HepG2 (cell line): ENCODE measurements around the gene HLA-DRA. TPM values are rescaled to one million over a fixed set of nuclear protein-coding genes. Genes with fewer than 3 reads are reported as not detected.

ENCODE experiments used
- ATAC-seq: fragments of 200-7000 bp; cut with Tn5 transposase; 3 replicates; pipeline ENCODE4 v1.9.1; 2020; ENCODE audit warnings: mild to moderate bottlenecking, moderate library complexity
- BruUV-seq: library from RNA; stranded (reverse); fragments of 400-500 nt; replicated peaks from 2 replicates; lab custom pipeline; 2021; lab: Mats Ljungman, UMichigan
- CTCF ChIA-PET: fragments of 300-600 bp; formaldehyde crosslinking; extraction: SDS; loops from one replicate; lab custom pipeline; 2021; ENCODE audit warnings: low total read pairs, inconsistent platforms, low intra/inter-chr PET ratio; lab: Yijun Ruan, JAX
- POLR2A ChIA-PET: fragments of 350-600 bp; sonication (Branson Sonifier 250); formaldehyde crosslinking; loops from one replicate; lab custom pipeline; 2020; ENCODE audit warnings: antibody characterized with exemption, inconsistent platforms; lab: Yijun Ruan, JAX
- DNase-seq: peaks from one replicate; pipeline ENCODE4 v3.0.0-alpha.2; 2015; ENCODE audit warnings: low spot score
- FAIRE-seq: peaks from 3 replicates; lab custom pipeline; 2011; peaks lifted over from hg19 to GRCh38; lab: Jason Lieb, UNC
- H2AFZ ChIP-seq: one replicate; pipeline ENCODE4 v1.6.1; 2011; ENCODE audit warnings: low read length, inconsistent platforms
- H3K27ac ChIP-seq: fragments of 300-600 bp; 3 replicates; pipeline ENCODE4 v1.8.0; 2011; ENCODE audit warnings: mixed run types, mild to moderate bottlenecking, mixed read lengths, low read length, inconsistent platforms; ENCODE audit not compliant: insufficient read depth; ENCODE audit errors: extremely low read length
- H3K27me3 ChIP-seq, 2 experiments: fragments of 200-600 bp in 1 of 2; 2 replicates in 1 of 2; 3 replicates in 1 of 2; pipeline versions ENCODE4 v1.6.0 to v1.8.0; 2011; ENCODE audit warnings: low read length in 2 of 2, mild to moderate bottlenecking in 2 of 2, moderate library complexity in 2 of 2, inconsistent platforms in 1 of 2; ENCODE audit not compliant: insufficient read depth in 2 of 2, control insufficient read depth in 1 of 2
- H3K36me3 ChIP-seq, 2 experiments: fragments of 200-600 bp in 1 of 2; replicated peaks in 1 of 2; 2 replicates in 1 of 2; 3 replicates in 1 of 2; pipeline versions ENCODE4 v1.5.1 to v1.8.0; 2011; ENCODE audit warnings: low read length in 2 of 2, inconsistent platforms in 1 of 2; ENCODE audit not compliant: insufficient read depth in 2 of 2, control insufficient read depth in 1 of 2
- H3K4me1 ChIP-seq: 2 replicates; pipeline ENCODE4 v1.5.1; 2012; ENCODE audit warnings: low read length, inconsistent platforms; ENCODE audit not compliant: insufficient read depth
- H3K4me2 ChIP-seq: 2 replicates; pipeline ENCODE4 v1.6.0; 2011; ENCODE audit warnings: low read depth, low read length, inconsistent platforms
- H3K4me3 ChIP-seq, 3 experiments: fragments of 200-600 bp in 1 of 3; sonication (generic), shearing (Covaris generic) in 1 of 3; replicated peaks in 1 of 3; 2 replicates each; pipeline ENCODE4 v1.5.1; 2011 to 2016; ENCODE audit warnings: low read length in 3 of 3, inconsistent platforms in 2 of 3, low read depth in 2 of 3, mild to moderate bottlenecking in 2 of 3, control low read depth in 1 of 3, mixed read lengths in 1 of 3; ENCODE audit not compliant: insufficient read depth in 1 of 3
- H3K79me2 ChIP-seq: one replicate; pipeline ENCODE4 v1.6.1; 2011; ENCODE audit warnings: low read length, inconsistent platforms; ENCODE audit not compliant: insufficient read depth
- H3K9ac ChIP-seq: 2 replicates; pipeline ENCODE4 v1.6.0; 2011; ENCODE audit warnings: mild to moderate bottlenecking, low read depth, low read length, inconsistent platforms; ENCODE audit not compliant: insufficient read depth
- H3K9me3 ChIP-seq: 2 replicates; pipeline ENCODE4 v1.5.1; 2012; ENCODE audit warnings: mild to moderate bottlenecking, low read length
- H4K20me1 ChIP-seq: 2 replicates; pipeline ENCODE4 v1.6.0; 2011; ENCODE audit warnings: inconsistent platforms, mild to moderate bottlenecking, low read length, moderate library complexity; ENCODE audit not compliant: insufficient read depth
- ATF7-NPFF ChIP-seq: sonication (generic); formaldehyde crosslinking; IDR thresholded peaks from 2 replicates; pipeline ENCODE4 v1.8.1; 2023; ENCODE audit warnings: mild to moderate bottlenecking, low read depth, missing genetic modification reagents, moderate library complexity
- GZF1 ChIP-seq: sonication (generic); formaldehyde crosslinking; IDR thresholded peaks from 2 replicates; pipeline ENCODE4 v1.5.1; 2020; ENCODE audit warnings: mild to moderate bottlenecking, missing genetic modification reagents
- RORA ChIP-seq: sonication (generic); formaldehyde crosslinking; IDR thresholded peaks from 2 replicates; pipeline ENCODE4 v1.5.0; 2020; ENCODE audit warnings: mild to moderate bottlenecking, missing genetic modification reagents, moderate library complexity
- ZBTB7B ChIP-seq: sonication (generic); formaldehyde crosslinking; IDR thresholded peaks from 2 replicates; pipeline ENCODE4 v1.4.0; 2020; ENCODE audit warnings: missing genetic modification reagents
- ZNF138 ChIP-seq: sonication (generic); formaldehyde crosslinking; IDR thresholded peaks from 2 replicates; pipeline ENCODE4 v1.5.0; 2020; ENCODE audit warnings: mild to moderate bottlenecking, low read depth, missing genetic modification reagents
- ZNF431 ChIP-seq: sonication (generic); formaldehyde crosslinking; IDR thresholded peaks from 2 replicates; pipeline ENCODE4 v1.9.0; 2022; ENCODE audit warnings: missing genetic modification reagents, low read depth, mild to moderate bottlenecking, borderline replicate concordance
- ZNF773 ChIP-seq: sonication (generic); formaldehyde crosslinking; IDR thresholded peaks from 2 replicates; pipeline ENCODE4 v1.4.0; 2020; ENCODE audit warnings: missing genetic modification reagents, borderline replicate concordance
- ZNF781 ChIP-seq: sonication (generic); formaldehyde crosslinking; IDR thresholded peaks from 2 replicates; pipeline ENCODE4 v1.5.1; 2020; ENCODE audit warnings: borderline replicate concordance, mild to moderate bottlenecking, missing genetic modification reagents; ENCODE audit errors: not compliant biosample characterization
- WGBS: methylation state at CpG from one replicate; pipeline ENCODE4 v1.1.6; 2017; ENCODE audit warnings: low lambda C conversion rate; 5-methylcytosine and 5-hydroxymethylcytosine counted together
- in situ Hi-C: cut with HindIII; loops from 2 replicates; pipeline ENCODE4 v1.10.0; 2017; ENCODE audit warnings: low pct_unique_long_range_greater_than_20kb; ENCODE audit not compliant: extremely low pct_ligation_motif_present
- intact Hi-C: fragments of 100-400 bp; cut with micrococcal nuclease; formaldehyde crosslinking; loops from one replicate; pipeline ENCODE4 v1.10.0; 2022; ENCODE audit not compliant: unreplicated experiment
- polyA plus RNA-seq, 8 experiments: library from polyadenylated mRNA; depleted of rRNA in 3 of 8; stranded (reverse) in 7 of 8; unstranded in 1 of 8; fragments of >200 nt; fragmentation: Illumina TruSeq in 4 of 8; extraction: Trizol in 4 of 8; gene quantifications; 2 replicates each; pipeline versions ENCODE4 v1.2.1 to v1.2.3, GENCODE V29; 2011 to 2016; ENCODE audit warnings: low read depth in 4 of 8, missing spikeins in 1 of 8, mixed read lengths in 1 of 8; ENCODE audit not compliant: insufficient read depth in 1 of 8
- total RNA-seq, 5 experiments: library from RNA; depleted of rRNA; stranded (reverse); fragments of >200 nt; fragmentation: Illumina TruSeq; extraction: Trizol; gene quantifications; 2 replicates each; pipeline ENCODE4 v1.2.3, GENCODE V29; 2016; ENCODE audit warnings: low read depth in 1 of 5
- TF ChIP-seq, protein P1 (sequence below): sonication (generic); formaldehyde crosslinking; IDR thresholded peaks from 2 replicates; pipeline ENCODE4 v1.5.1; 2020; ENCODE audit warnings: missing genetic modification reagents, mild to moderate bottlenecking, borderline replicate concordance
- TF ChIP-seq, protein P2 (sequence below): sonication (generic); formaldehyde crosslinking; IDR thresholded peaks from 2 replicates; pipeline ENCODE4 v1.5.0; 2020; ENCODE audit warnings: mild to moderate bottlenecking, missing genetic modification reagents

The HLA-DRA gene
- total and polyA plus RNA-seq, 2 of the 13 experiments (the other 11 are each of a cell fraction or from before 2014, with no cell fraction given): not detected

DNA sequence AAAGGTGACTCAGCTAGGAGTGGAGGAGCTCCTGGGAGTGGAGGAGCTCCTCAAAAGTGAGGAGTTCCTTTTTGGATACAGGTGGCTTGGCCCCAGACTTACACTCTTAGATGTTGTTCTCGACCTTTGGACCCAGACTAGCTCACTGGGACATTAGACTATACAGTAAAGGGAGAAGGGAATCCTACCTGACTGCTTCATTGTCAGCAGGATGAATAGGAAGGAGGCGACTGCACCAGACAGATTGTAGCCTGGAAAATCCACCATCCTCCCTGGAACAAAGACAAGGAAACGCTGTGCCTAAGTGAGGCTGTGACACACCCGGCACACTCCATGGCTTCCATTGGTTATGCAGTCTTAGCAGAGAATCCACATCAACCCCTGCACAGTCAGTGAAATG is 32.8 kb upstream of the HLA-DRA start, which contains the start of gene BTNL2:
Gene BTNL2 (minus strand): TSS at position 325 of the 400 bp plus-strand sequence. CDS start 58 bp downstream, at position 267.
- WGBS: 22% methylated on average over 4 of the region's 4 CpGs
- no peak within 1 kb of the TSS for H3K9ac ChIP-seq
- POLR2A ChIA-PET: no interaction called here
- no peak for DNase-seq
- no TSS peak for BruUV-seq
- in situ Hi-C loops: no loop called here
- H3K4me3 ChIP-seq: no peak within 1 kb of the TSS
- H3K79me2 ChIP-seq: no peaks in the 10 kb centered on the region
- no peak within 1 kb of the TSS for H2AFZ ChIP-seq
- no peaks in the 10 kb centered on the region for H4K20me1 ChIP-seq
- TF ChIP-seq ZNF431: no peak
- TF ChIP-seq, protein P1, sequence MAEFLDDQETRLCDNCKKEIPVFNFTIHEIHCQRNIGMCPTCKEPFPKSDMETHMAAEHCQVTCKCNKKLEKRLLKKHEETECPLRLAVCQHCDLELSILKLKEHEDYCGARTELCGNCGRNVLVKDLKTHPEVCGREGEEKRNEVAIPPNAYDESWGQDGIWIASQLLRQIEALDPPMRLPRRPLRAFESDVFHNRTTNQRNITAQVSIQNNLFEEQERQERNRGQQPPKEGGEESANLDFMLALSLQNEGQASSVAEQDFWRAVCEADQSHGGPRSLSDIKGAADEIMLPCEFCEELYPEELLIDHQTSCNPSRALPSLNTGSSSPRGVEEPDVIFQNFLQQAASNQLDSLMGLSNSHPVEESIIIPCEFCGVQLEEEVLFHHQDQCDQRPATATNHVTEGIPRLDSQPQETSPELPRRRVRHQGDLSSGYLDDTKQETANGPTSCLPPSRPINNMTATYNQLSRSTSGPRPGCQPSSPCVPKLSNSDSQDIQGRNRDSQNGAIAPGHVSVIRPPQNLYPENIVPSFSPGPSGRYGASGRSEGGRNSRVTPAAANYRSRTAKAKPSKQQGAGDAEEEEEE: no peak
- TF ChIP-seq, protein P2, sequence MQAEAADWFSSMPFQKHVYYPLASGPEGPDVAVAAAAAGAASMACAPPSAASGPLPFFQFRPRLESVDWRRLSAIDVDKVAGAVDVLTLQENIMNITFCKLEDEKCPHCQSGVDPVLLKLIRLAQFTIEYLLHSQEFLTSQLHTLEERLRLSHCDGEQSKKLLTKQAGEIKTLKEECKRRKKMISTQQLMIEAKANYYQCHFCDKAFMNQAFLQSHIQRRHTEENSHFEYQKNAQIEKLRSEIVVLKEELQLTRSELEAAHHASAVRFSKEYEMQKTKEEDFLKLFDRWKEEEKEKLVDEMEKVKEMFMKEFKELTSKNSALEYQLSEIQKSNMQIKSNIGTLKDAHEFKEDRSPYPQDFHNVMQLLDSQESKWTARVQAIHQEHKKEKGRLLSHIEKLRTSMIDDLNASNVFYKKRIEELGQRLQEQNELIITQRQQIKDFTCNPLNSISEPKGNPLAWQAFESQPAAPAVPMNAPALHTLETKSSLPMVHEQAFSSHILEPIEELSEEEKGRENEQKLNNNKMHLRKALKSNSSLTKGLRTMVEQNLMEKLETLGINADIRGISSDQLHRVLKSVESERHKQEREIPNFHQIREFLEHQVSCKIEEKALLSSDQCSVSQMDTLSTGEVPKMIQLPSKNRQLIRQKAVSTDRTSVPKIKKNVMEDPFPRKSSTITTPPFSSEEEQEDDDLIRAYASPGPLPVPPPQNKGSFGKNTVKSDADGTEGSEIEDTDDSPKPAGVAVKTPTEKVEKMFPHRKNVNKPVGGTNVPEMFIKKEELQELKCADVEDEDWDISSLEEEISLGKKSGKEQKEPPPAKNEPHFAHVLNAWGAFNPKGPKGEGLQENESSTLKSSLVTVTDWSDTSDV (CRISPR knock-in tag): no peak
- no peak for TF ChIP-seq ZNF138 (CRISPR knock-in tag)
- TF ChIP-seq ZNF773 (CRISPR knock-in tag): no peak
- TF ChIP-seq ZBTB7B: no peak
- no peak for TF ChIP-seq ZNF781
- no peak for TF ChIP-seq GZF1 (CRISPR knock-in tag)
- no peak for TF ChIP-seq RORA
- no peak for TF ChIP-seq ATF7-NPFF (CRISPR knock-in tag)
- TF ChIP-seq, all 625 proteins: peak for 0
- ATAC-seq (no peak), FAIRE-seq (no peak)
- CTCF ChIA-PET: no interaction called here
- Histone ChIP-seq H3K36me3 (no peaks in the 10 kb centered on the region), H3K27ac (no peak within 1 kb of the TSS), H3K9me3 (no peaks in the 10 kb centered on the region), H3K27me3 (peaks cover 0 to 39% of the 10 kb centered on the region in 2 experiments; a peak in 2 of 5 replicates), H3K4me1 (no peaks in the 10 kb centered on the region), H3K4me2 (no peak within 1 kb of the TSS)
- intact Hi-C loops: no loop called here
